ENCODE data around the gene TTF2. TPM values are rescaled to one million over a fixed set of nuclear protein-coding genes. Genes with fewer than 3 reads are reported as not detected.
A peak's percentile ranks its signal among the peaks of the same experiment; 100 is the strongest.

Gene TTF2
- total and polyA plus RNA-seq, 4 donors = 6.8 to 10.7 (median 8.5) TPM

GRCh38 chr1:117037802-117038201 lies 22.3 kb upstream of the TTF2 start:
- H3K9me3 ChIP-seq (ENCODE audit: control insufficient read depth, insufficient read depth, low read length) = peaks cover 2% of the 10 kb centered on the region
- DNase-seq (ENCODE audit: low read depth in 4 of 6, low spot score in 6 of 6) = no peak
- WGBS (ENCODE audit: insufficient coverage) = no CpG with 5 or more reads among the region's 1 CpG
- peaks cover 4% of the 10 kb centered on the region for H3K4me1 ChIP-seq (ENCODE audit: control insufficient read depth, insufficient read depth, low read length)
- H3K36me3 ChIP-seq (ENCODE audit: control insufficient read depth, insufficient read depth, low read length) = no peaks in the 10 kb centered on the region
- no peaks in the 10 kb centered on the region for H3K27me3 ChIP-seq (ENCODE audit: control insufficient read depth, insufficient read depth, low read length)
- H3K27ac ChIP-seq (ENCODE audit: low read depth, low read length) = no peak overlapping the region
- H3K4me3 ChIP-seq (ENCODE audit: low read depth, low read length) = no peak overlapping the region

- no peaks in the 10 kb centered on the region for H3K36me3 ChIP-seq (ENCODE audit: control insufficient read depth, insufficient read depth, low read length)
- H3K4me3 ChIP-seq (ENCODE audit: low read depth, low read length) = no peak overlapping the region
- WGBS (ENCODE audit: insufficient coverage) = 84% methylated on average over 6 of the region's 6 CpGs
- no peak for DNase-seq (ENCODE audit: low read depth in 4 of 6, low spot score in 6 of 6)
- no peak overlapping the region for H3K27ac ChIP-seq (ENCODE audit: low read depth, low read length)
- no peaks in the 10 kb centered on the region for H3K27me3 ChIP-seq (ENCODE audit: control insufficient read depth, insufficient read depth, low read length)
- H3K9me3 ChIP-seq (ENCODE audit: control insufficient read depth, insufficient read depth, low read length) = peaks cover 2% of the 10 kb centered on the region
- peaks cover under 1% of the 10 kb centered on the region for H3K4me1 ChIP-seq (ENCODE audit: control insufficient read depth, insufficient read depth, low read length)
Measured at GRCh38 chr1:117038236-117038635, 21.9 kb upstream of the TTF2 start.

- Histone ChIP-seq H3K9me3 (ENCODE audit: control insufficient read depth, insufficient read depth, low read length) (peaks cover 6% of the 10 kb centered on the region), H3K4me3 (ENCODE audit: low read depth, low read length) (no peak overlapping the region), H3K4me1 (ENCODE audit: control insufficient read depth, insufficient read depth, low read length) (peaks cover 2% of the 10 kb centered on the region), H3K27me3 (ENCODE audit: control insufficient read depth, insufficient read depth, low read length) (no peaks in the 10 kb centered on the region), H3K36me3 (ENCODE audit: control insufficient read depth, insufficient read depth, low read length) (no peaks in the 10 kb centered on the region), H3K27ac (ENCODE audit: low read depth, low read length) (no peak overlapping the region)
- DNase-seq (ENCODE audit: low read depth in 4 of 6, low spot score in 6 of 6) = no peak
- WGBS (ENCODE audit: insufficient coverage) = 100% methylated on average over 1 of the region's 1 CpG
Measured at GRCh38 chr1:117044217-117044616, 15.9 kb upstream of the TTF2 start.

GRCh38 chr1:117045644-117046043 lies 14.5 kb upstream of the TTF2 start:
- peak in 1 of 6 donors; percentile 66 for DNase-seq (ENCODE audit: low read depth in 4 of 6, low spot score in 6 of 6)

GRCh38 chr1:117046781-117047180 lies 13.3 kb upstream of the TTF2 start:
- no peak for DNase-seq (ENCODE audit: low read depth in 4 of 6, low spot score in 6 of 6)
- Histone ChIP-seq H3K9me3 (ENCODE audit: control insufficient read depth, insufficient read depth, low read length) (peaks cover 4% of the 10 kb centered on the region), H3K4me3 (ENCODE audit: low read depth, low read length) (no peak overlapping the region), H3K36me3 (ENCODE audit: control insufficient read depth, insufficient read depth, low read length) (no peaks in the 10 kb centered on the region), H3K4me1 (ENCODE audit: control insufficient read depth, insufficient read depth, low read length) (peaks cover 2% of the 10 kb centered on the region), H3K27me3 (ENCODE audit: control insufficient read depth, insufficient read depth, low read length) (no peaks in the 10 kb centered on the region), H3K27ac (ENCODE audit: low read depth, low read length) (no peak overlapping the region)
- WGBS (ENCODE audit: insufficient coverage) = 16% methylated on average over 2 of the region's 4 CpGs

More at GRCh38 chr1:117045644-117046043, 14.5 kb upstream of the TTF2 start:
- Histone ChIP-seq H3K36me3 (ENCODE audit: control insufficient read depth, insufficient read depth, low read length) (no peaks in the 10 kb centered on the region), H3K27me3 (ENCODE audit: control insufficient read depth, insufficient read depth, low read length) (no peaks in the 10 kb centered on the region), H3K27ac (ENCODE audit: low read depth, low read length) (no peak overlapping the region), H3K4me3 (ENCODE audit: low read depth, low read length) (no peak overlapping the region), H3K4me1 (ENCODE audit: control insufficient read depth, insufficient read depth, low read length) (peaks cover 2% of the 10 kb centered on the region), H3K9me3 (ENCODE audit: control insufficient read depth, insufficient read depth, low read length) (peaks cover 6% of the 10 kb centered on the region)
- 40% methylated on average over 1 of the region's 2 CpGs for WGBS (ENCODE audit: insufficient coverage)

GRCh38 chr1:117047271-117047670 lies 12.9 kb upstream of the TTF2 start:
- Histone ChIP-seq H3K27ac (ENCODE audit: low read depth, low read length) (no peak overlapping the region), H3K27me3 (ENCODE audit: control insufficient read depth, insufficient read depth, low read length) (no peaks in the 10 kb centered on the region), H3K36me3 (ENCODE audit: control insufficient read depth, insufficient read depth, low read length) (no peaks in the 10 kb centered on the region), H3K4me3 (ENCODE audit: low read depth, low read length) (no peak overlapping the region), H3K4me1 (ENCODE audit: control insufficient read depth, insufficient read depth, low read length) (peaks cover 2% of the 10 kb centered on the region), H3K9me3 (ENCODE audit: control insufficient read depth, insufficient read depth, low read length) (peaks cover 4% of the 10 kb centered on the region)
- no CpG with 5 or more reads among the region's 2 CpGs for WGBS (ENCODE audit: insufficient coverage)
- DNase-seq (ENCODE audit: low read depth in 4 of 6, low spot score in 6 of 6) = no peak

- Histone ChIP-seq H3K27me3 (ENCODE audit: control insufficient read depth, insufficient read depth, low read length) (no peaks in the 10 kb centered on the region), H3K9me3 (ENCODE audit: control insufficient read depth, insufficient read depth, low read length) (no peaks in the 10 kb centered on the region), H3K4me1 (ENCODE audit: control insufficient read depth, insufficient read depth, low read length) (peaks cover 2% of the 10 kb centered on the region), H3K36me3 (ENCODE audit: control insufficient read depth, insufficient read depth, low read length) (no peaks in the 10 kb centered on the region), H3K4me3 (ENCODE audit: low read depth, low read length) (no peak overlapping the region), H3K27ac (ENCODE audit: low read depth, low read length) (no peak overlapping the region)
- no peak for DNase-seq (ENCODE audit: low read depth in 4 of 6, low spot score in 6 of 6)
- WGBS (ENCODE audit: insufficient coverage) = 87% methylated on average over 5 of the region's 5 CpGs
Measured at GRCh38 chr1:117049857-117050256, 10.3 kb upstream of the TTF2 start.

GRCh38 chr1:117051224-117052064 lies 8.7 kb upstream of the TTF2 start:
- Histone ChIP-seq H3K27ac (ENCODE audit: low read depth, low read length) (no peak overlapping the region), H3K9me3 (ENCODE audit: control insufficient read depth, insufficient read depth, low read length) (no peaks in the 10 kb centered on the region), H3K27me3 (ENCODE audit: control insufficient read depth, insufficient read depth, low read length) (no peaks in the 10 kb centered on the region), H3K4me3 (ENCODE audit: low read depth, low read length) (no peak overlapping the region), H3K36me3 (ENCODE audit: control insufficient read depth, insufficient read depth, low read length) (no peaks in the 10 kb centered on the region), H3K4me1 (ENCODE audit: control insufficient read depth, insufficient read depth, low read length) (peaks cover 2% of the 10 kb centered on the region)
- WGBS (ENCODE audit: insufficient coverage) = 80% methylated on average over 7 of the region's 8 CpGs
- DNase-seq (ENCODE audit: low read depth in 4 of 6, low spot score in 6 of 6) = no peak

- Histone ChIP-seq H3K27me3 (ENCODE audit: control insufficient read depth, insufficient read depth, low read length) (no peaks in the 10 kb centered on the region), H3K27ac (ENCODE audit: low read depth, low read length) (no peak overlapping the region), H3K36me3 (ENCODE audit: control insufficient read depth, insufficient read depth, low read length) (no peaks in the 10 kb centered on the region), H3K9me3 (ENCODE audit: control insufficient read depth, insufficient read depth, low read length) (no peaks in the 10 kb centered on the region), H3K4me3 (ENCODE audit: low read depth, low read length) (no peak overlapping the region), H3K4me1 (ENCODE audit: control insufficient read depth, insufficient read depth, low read length) (no peaks in the 10 kb centered on the region)
- DNase-seq (ENCODE audit: low read depth in 4 of 6, low spot score in 6 of 6) = no peak
Measured at GRCh38 chr1:117054068-117054467, 6.1 kb upstream of the TTF2 start.

GRCh38 chr1:117058810-117059209 lies 1.3 kb upstream of the TTF2 start:
- no peaks in the 10 kb centered on the region for H3K27me3 ChIP-seq (ENCODE audit: control insufficient read depth, insufficient read depth, low read length)
- 39% methylated on average over 3 of the region's 4 CpGs for WGBS (ENCODE audit: insufficient coverage)
- no peak for DNase-seq (ENCODE audit: low read depth in 4 of 6, low spot score in 6 of 6)
- no peak overlapping the region for H3K4me3 ChIP-seq (ENCODE audit: low read depth, low read length)
- no peaks in the 10 kb centered on the region for H3K36me3 ChIP-seq (ENCODE audit: control insufficient read depth, insufficient read depth, low read length)
- H3K9me3 ChIP-seq (ENCODE audit: control insufficient read depth, insufficient read depth, low read length) = no peaks in the 10 kb centered on the region
- H3K4me1 ChIP-seq (ENCODE audit: control insufficient read depth, insufficient read depth, low read length) = peaks cover 10% of the 10 kb centered on the region
- H3K27ac ChIP-seq (ENCODE audit: low read depth, low read length) = no peak overlapping the region
